ENCODE results near the gene S100A5.

S100A5 gene

DNA sequence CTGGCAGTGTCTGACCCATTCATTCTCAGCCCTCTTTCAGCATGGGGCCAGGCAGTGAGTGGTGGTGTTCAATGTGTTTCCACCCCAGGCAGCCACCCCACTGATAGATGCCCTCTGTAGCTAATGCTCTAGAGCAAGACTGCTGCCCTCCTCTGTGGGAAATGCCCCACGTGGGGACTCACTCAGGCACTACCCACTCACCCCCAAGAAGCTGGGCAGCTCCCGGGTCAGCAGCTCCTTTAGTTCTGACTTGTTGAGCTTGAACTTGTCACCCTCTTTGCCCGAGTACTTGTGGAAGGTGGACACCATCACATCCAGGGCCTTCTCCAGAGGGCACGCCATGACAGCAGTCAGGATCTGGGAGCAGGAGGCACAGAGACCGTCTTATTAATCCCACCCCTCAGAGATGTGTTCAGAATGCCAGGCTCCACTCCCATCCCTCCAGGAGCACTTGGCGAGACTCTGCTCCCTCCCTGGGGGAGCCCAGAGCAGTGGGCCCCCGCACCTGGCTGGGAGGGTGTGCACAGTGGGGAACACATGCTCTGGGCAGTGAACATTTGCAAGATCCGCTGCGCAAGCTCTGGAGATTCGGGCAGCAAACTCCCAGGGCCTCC lies 3.8 kb upstream of the S100A5 start:
- no peak for DNase-seq (ENCODE audit: extremely low spot score)
- TF ChIP-seq SP1 (IDR thresholded peaks at IDR 0.05) = no peak
- TF ChIP-seq CTBP1 (IDR thresholded peaks at IDR 0.05; ENCODE audit: borderline replicate concordance) = no peak
- no peak for TF ChIP-seq ZNF384 (IDR thresholded peaks at IDR 0.05)
- ChIA-PET CTCF (interaction anchor here (0.6 to 2.7 kb wide), 5 partner anchors 11 to 611 kb away, joined by 3 to 14 read pairs (median 3); no protein-coding TSS in a partner anchor), POLR2A (interaction anchor here (0.7 to 2.6 kb wide), 9 partner anchors 10 to 447 kb away, joined by 3 to 13 read pairs (median 5); partner anchors contain the start of genes CHTOP, S100A13 and S100A2)

DNA sequence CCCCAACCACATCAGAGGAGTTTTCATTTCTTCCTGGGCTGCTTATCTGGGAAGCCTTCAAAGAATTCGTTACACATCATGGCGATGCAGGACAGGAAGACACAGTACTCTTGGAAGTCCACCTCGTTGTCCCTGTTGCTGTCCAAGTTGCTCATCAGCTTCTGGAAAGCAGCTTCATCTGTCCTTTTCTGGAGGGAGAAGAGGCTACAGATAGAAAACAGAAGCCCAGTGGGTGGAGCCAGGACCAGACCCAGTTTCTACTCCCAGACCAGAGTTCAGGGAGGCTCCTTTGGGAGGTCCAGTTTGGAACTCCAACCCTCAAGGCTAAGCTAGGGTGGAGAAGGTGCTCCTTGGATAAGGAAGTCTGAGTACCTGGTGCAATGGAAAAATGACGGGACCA lies 3.0 kb upstream of the S100A5 start:
- TF ChIP-seq, protein P1, sequence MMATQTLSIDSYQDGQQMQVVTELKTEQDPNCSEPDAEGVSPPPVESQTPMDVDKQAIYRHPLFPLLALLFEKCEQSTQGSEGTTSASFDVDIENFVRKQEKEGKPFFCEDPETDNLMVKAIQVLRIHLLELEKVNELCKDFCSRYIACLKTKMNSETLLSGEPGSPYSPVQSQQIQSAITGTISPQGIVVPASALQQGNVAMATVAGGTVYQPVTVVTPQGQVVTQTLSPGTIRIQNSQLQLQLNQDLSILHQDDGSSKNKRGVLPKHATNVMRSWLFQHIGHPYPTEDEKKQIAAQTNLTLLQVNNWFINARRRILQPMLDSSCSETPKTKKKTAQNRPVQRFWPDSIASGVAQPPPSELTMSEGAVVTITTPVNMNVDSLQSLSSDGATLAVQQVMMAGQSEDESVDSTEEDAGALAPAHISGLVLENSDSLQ (IDR thresholded peaks at IDR 0.05) = no peak
- TF ChIP-seq FOXM1 (IDR thresholded peaks at IDR 0.05; ENCODE audit: borderline replicate concordance) (no peak), NFRKB (IDR thresholded peaks at IDR 0.05) (no peak), SUZ12 (IDR thresholded peaks at IDR 0.05) (no peak), HDGF (IDR thresholded peaks at IDR 0.05; ENCODE audit: borderline replicate concordance) (no peak), L3MBTL2 (conservative IDR thresholded peaks at IDR 0.05) (no peak), LEF1 (IDR thresholded peaks at IDR 0.05; ENCODE audit: borderline replicate concordance) (no peak), FOXK2 (IDR thresholded peaks at IDR 0.05) (no peak), ARNT (IDR thresholded peaks at IDR 0.05) (no peak), CTBP1 (IDR thresholded peaks at IDR 0.05; ENCODE audit: borderline replicate concordance) (no peak), FOXA1 (IDR thresholded peaks at IDR 0.05) (no peak), BHLHE40 (IDR thresholded peaks at IDR 0.05; ENCODE audit: borderline replicate concordance) (no peak), ZNF384 (IDR thresholded peaks at IDR 0.05) (no peak)
- ChIA-PET POLR2A (interaction anchor here (1.3 to 2.6 kb wide), 5 partner anchors 11 to 90 kb away, joined by 5 to 13 read pairs (median 8); partner anchors contain the start of genes CHTOP, S100A13 and S100A2), CTCF (interaction anchor here (2.2 to 2.7 kb wide), 2 partner anchors 10 to 25 kb away, joined by 10 to 14 read pairs; no protein-coding TSS in a partner anchor)
- DNase-seq (ENCODE audit: extremely low spot score) = no peak

- CTCF ChIA-PET = interaction anchor here (0.6 to 2.7 kb wide), 2 partner anchors 9 to 110 kb away, joined by 3 to 14 read pairs; no protein-coding TSS in a partner anchor
- no peak for DNase-seq (ENCODE audit: extremely low spot score)
- POLR2A ChIA-PET = interaction anchor here (1.7 to 2.6 kb wide), 3 partner anchors 10 to 25 kb away, joined by 5 to 9 read pairs (median 8); partner anchors contain the start of gene S100A2
- TF ChIP-seq NFRKB (IDR thresholded peaks at IDR 0.05) (no peak), SUZ12 (IDR thresholded peaks at IDR 0.05) (no peak), L3MBTL2 (conservative IDR thresholded peaks at IDR 0.05) (no peak), ZNF384 (IDR thresholded peaks at IDR 0.05) (no peak), FOXK2 (IDR thresholded peaks at IDR 0.05) (no peak), BHLHE40 (IDR thresholded peaks at IDR 0.05; ENCODE audit: borderline replicate concordance) (no peak), ELF4 (IDR thresholded peaks at IDR 0.05) (no peak), FOXM1 (IDR thresholded peaks at IDR 0.05; ENCODE audit: borderline replicate concordance) (no peak), SP1 (IDR thresholded peaks at IDR 0.05) (no peak), HDGF (IDR thresholded peaks at IDR 0.05; ENCODE audit: borderline replicate concordance) (no peak), ARNT (IDR thresholded peaks at IDR 0.05) (no peak), TARDBP (IDR thresholded peaks at IDR 0.05) (no peak)
Measured at GRCh38 chr1:153542956-153543711, 2.4 kb upstream of the S100A5 start.

- TF ChIP-seq, protein P1 (IDR thresholded peaks at IDR 0.05) = no peak
- no peak for TF ChIP-seq NFRKB (IDR thresholded peaks at IDR 0.05)
- TF ChIP-seq CTBP1 (IDR thresholded peaks at IDR 0.05; ENCODE audit: borderline replicate concordance) = no peak
- TF ChIP-seq SP1 (IDR thresholded peaks at IDR 0.05) = no peak
- TF ChIP-seq ARNT (IDR thresholded peaks at IDR 0.05) = no peak
- TF ChIP-seq SUZ12 (IDR thresholded peaks at IDR 0.05) = no peak
- no peak for TF ChIP-seq LEF1 (IDR thresholded peaks at IDR 0.05; ENCODE audit: borderline replicate concordance)
- no peak for TF ChIP-seq ZNF384 (IDR thresholded peaks at IDR 0.05)
- no peak for TF ChIP-seq TARDBP (IDR thresholded peaks at IDR 0.05)
- TF ChIP-seq L3MBTL2 (conservative IDR thresholded peaks at IDR 0.05) = no peak
- TF ChIP-seq BHLHE40 (IDR thresholded peaks at IDR 0.05; ENCODE audit: borderline replicate concordance) = no peak
- no peak for TF ChIP-seq FOXA1 (IDR thresholded peaks at IDR 0.05)
- TF ChIP-seq ELF4 (IDR thresholded peaks at IDR 0.05) = no peak
- ChIA-PET POLR2A (interaction anchor here (2.2 kb wide), 1 partner anchor 92 kb away, joined by 11 read pairs; the partner anchor contains the start of gene CHTOP), CTCF (no interaction called here)
Measured at GRCh38 chr1:153541641-153542590, 1.2 kb upstream of the S100A5 start.

DNA sequence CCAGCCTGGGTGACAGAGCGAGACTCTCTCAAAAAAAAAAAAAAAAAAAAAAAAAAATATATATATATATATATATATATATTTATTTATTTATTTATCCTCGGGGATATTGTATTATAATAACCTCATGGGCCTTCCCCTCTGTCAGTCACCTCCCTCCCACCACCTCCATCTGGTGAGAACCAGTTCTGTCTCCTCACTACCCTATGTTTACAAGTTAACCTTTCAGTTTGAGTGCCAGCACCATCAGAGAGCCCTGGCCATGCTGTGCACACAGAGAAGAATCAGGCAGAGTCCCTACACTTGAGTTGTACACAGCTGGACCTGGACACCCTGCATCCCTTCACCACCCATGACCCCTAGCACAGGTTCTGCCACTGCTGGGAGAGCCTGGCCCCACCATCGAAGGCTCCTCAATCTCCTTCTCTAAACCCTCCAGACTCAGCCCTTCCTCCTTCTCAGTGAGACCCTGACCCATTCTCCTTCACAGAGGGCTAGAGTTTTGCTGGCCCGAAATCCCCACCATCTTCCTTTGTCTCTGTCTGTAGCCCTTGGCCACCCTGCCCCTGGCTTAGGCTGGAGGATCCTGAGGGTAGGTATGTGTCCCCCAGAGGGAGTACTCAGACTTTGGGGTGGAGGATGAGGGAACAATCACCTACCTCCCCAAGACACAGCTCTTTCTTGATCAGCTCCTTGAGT lies 1.2 kb downstream of the S100A5 start:
- POLR2A ChIA-PET = interaction anchor here (2.2 kb wide), 1 partner anchor 95 kb away, joined by 11 read pairs; the partner anchor contains the start of gene CHTOP
- no peak for DNase-seq (ENCODE audit: extremely low spot score)
- no peak for TF ChIP-seq FOXA1 (IDR thresholded peaks at IDR 0.05)
- TF ChIP-seq NFRKB (IDR thresholded peaks at IDR 0.05) = no peak
- TF ChIP-seq, protein P1 (IDR thresholded peaks at IDR 0.05) = no peak
- no peak for TF ChIP-seq SP1 (IDR thresholded peaks at IDR 0.05)
- no peak for TF ChIP-seq LEF1 (IDR thresholded peaks at IDR 0.05; ENCODE audit: borderline replicate concordance)
- TF ChIP-seq SUZ12 (IDR thresholded peaks at IDR 0.05) = no peak
- no peak for TF ChIP-seq ZNF384 (IDR thresholded peaks at IDR 0.05)
- TF ChIP-seq L3MBTL2 (conservative IDR thresholded peaks at IDR 0.05) = no peak
- no peak for TF ChIP-seq FOXK2 (IDR thresholded peaks at IDR 0.05)
- no peak for TF ChIP-seq CTBP1 (IDR thresholded peaks at IDR 0.05; ENCODE audit: borderline replicate concordance)
- no peak for TF ChIP-seq BHLHE40 (IDR thresholded peaks at IDR 0.05; ENCODE audit: borderline replicate concordance)
- no peak for TF ChIP-seq FOXM1 (IDR thresholded peaks at IDR 0.05; ENCODE audit: borderline replicate concordance)
- CTCF ChIA-PET = interaction anchor here (1.0 kb wide), 1 partner anchor 15 kb away, joined by 3 read pairs; no protein-coding TSS in a partner anchor

More at GRCh38 chr1:153541641-153542590, 1.2 kb upstream of the S100A5 start:
- DNase-seq (ENCODE audit: extremely low spot score) = no peak

All from HEK293T (cell line).